Mucosa of descending colon (tissue), 3 donors: ENCODE measurements around the gene SPECC1L. TPM values are rescaled to one million over a fixed set of nuclear protein-coding genes. Genes with fewer than 3 reads are reported as not detected.

ENCODE experiments used
- ATAC-seq: fragments of 200-7000 bp; cut with Tn5 transposase; one replicate; pipeline ENCODE4 v1.9.1; 2020; ENCODE audit warnings: mild to moderate bottlenecking, moderate library complexity
- DNase-seq, 3 donors: peaks; one replicate each; pipeline ENCODE4 v3.0.0-alpha.2; 2020
- H3K36me3 ChIP-seq: fragments of 200-600 bp; one replicate; pipeline ENCODE4 v1.8.0; 2021; ENCODE audit warnings: low read depth, mild to moderate bottlenecking
- H3K4me1 ChIP-seq: fragments of 200-600 bp; one replicate; pipeline ENCODE4 v1.8.0; 2021; ENCODE audit warnings: low read depth, mild to moderate bottlenecking
- H3K4me3 ChIP-seq: fragments of 200-600 bp; one replicate; pipeline ENCODE4 v1.8.0; 2021; ENCODE audit warnings: mild to moderate bottlenecking
- H3K9me3 ChIP-seq: fragments of 200-600 bp; one replicate; pipeline ENCODE4 v1.8.0; 2021; ENCODE audit warnings: mild to moderate bottlenecking
- CTCF ChIP-seq: fragments of 200-600 bp; IDR thresholded peaks from one replicate; pipeline ENCODE4 v1.8.0; 2022; ENCODE audit warnings: antibody characterized with exemption, mild to moderate bottlenecking
- intact Hi-C, 2 donors: fragments of 100-400 bp; cut with DNase I in 1 of 2; cut with micrococcal nuclease in 1 of 2; formaldehyde crosslinking; loops; one replicate each; pipeline versions ENCODE4 v1.11.0 to v1.11.1; 2022; cut with DNase I, micrococcal nuclease
- total RNA-seq, 3 donors: library from RNA; stranded (reverse); fragmentation: NEBNext Ultra II Directional in 2 of 3; extraction: Animal tissue kit (Norgen Biotek cat#: 25700) in 2 of 3; gene quantifications; one replicate each; pipeline versions ENCODE4 v1.2.1 to v1.2.4, GENCODE V29; 2021 to 2023
- donor health status: DM: no; HTN: no; CAD: no; lungs with moderate emphysema.
- donor health status: DM: no; HTN: no; CAD: no.
- donor health status: DM: no; HTN: yes; CAD: no.

The SPECC1L gene
- total RNA-seq, 3 donors from 2014 or later: 78.7 to 116 (median 105) TPM

- H3K4me1 ChIP-seq: peaks cover 13% of the 10 kb centered on the region
- H3K36me3 ChIP-seq: no peaks in the 10 kb centered on the region
- no peak overlapping the region for H3K4me3 ChIP-seq
- ATAC-seq (no peak), DNase-seq (no peak)
- intact Hi-C loops: loop anchor here (10.0 kb wide), 2 partner anchors 90 to 100 kb away; no protein-coding TSS in a partner anchor
- no peaks in the 10 kb centered on the region for H3K9me3 ChIP-seq
- no peak for TF ChIP-seq CTCF
Observed at GRCh38 chr22:24424901-24425775, 154.5 kb downstream of the SPECC1L start.

DNA sequence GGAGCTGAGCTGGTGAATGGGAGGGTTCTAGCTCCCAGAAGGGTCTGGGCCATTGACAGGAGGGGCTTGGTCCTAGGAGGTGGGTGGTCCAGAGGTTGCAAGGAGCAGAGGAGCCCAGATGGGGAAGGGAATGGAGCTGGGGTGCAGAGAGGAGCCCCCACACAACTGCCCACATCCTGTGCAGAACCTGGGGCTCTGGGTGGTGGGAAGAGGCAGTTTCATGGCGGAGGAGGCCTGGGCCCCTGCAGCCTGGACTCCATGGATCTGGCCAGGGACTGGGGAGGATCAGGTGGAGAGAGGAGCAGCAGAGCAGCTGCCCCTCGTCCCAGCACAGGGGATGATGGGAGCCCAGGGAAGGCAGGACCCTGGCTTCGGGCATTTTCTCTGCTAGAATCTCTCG lies 155.8 kb downstream of the SPECC1L start:
- no peak for TF ChIP-seq CTCF
- H3K36me3 ChIP-seq: no peaks in the 10 kb centered on the region
- DNase-seq (no peak), ATAC-seq (no peak)
- no peaks in the 10 kb centered on the region for H3K9me3 ChIP-seq
- intact Hi-C loops: loop anchor here (10.0 kb wide), 2 partner anchors 88 to 98 kb away; no protein-coding TSS in a partner anchor
- no peak overlapping the region for H3K4me3 ChIP-seq
- peaks cover 13% of the 10 kb centered on the region for H3K4me1 ChIP-seq

- no peaks in the 10 kb centered on the region for H3K36me3 ChIP-seq
- no peak for TF ChIP-seq CTCF
- no peak for DNase-seq
- peaks cover 16% of the 10 kb centered on the region for H3K4me1 ChIP-seq
- ATAC-seq: no peak
- no peaks in the 10 kb centered on the region for H3K9me3 ChIP-seq
- no peak overlapping the region for H3K4me3 ChIP-seq
- intact Hi-C loops: loop anchor here (10.0 kb wide), 2 partner anchors 88 to 98 kb away; no protein-coding TSS in a partner anchor
Observed at GRCh38 chr22:24426851-24427499, 156.3 kb downstream of the SPECC1L start.

- peak; percentile 71 to 94 (median 72) for DNase-seq
- intact Hi-C loops: loop anchor here (10.0 kb wide), 2 partner anchors 87 to 97 kb away; no protein-coding TSS in a partner anchor
Observed at GRCh38 chr22:24427500-24428164, 157.0 kb downstream of the SPECC1L start, which contains the start of gene ADORA2A. Gene ADORA2A, plus strand, starts transcription at chr22:24427599. Its CDS starts 5,806 bp downstream, at chr22:24433405.

More at GRCh38 chr22:24427500-24428164, 157.0 kb downstream of the SPECC1L start, which contains the start of gene ADORA2A:
- H3K4me3 ChIP-seq: no peak within 1 kb of the TSS
- H3K9me3 ChIP-seq: no peaks in the 10 kb centered on the region
- H3K36me3 ChIP-seq: no peaks in the 10 kb centered on the region
- H3K4me1 ChIP-seq: peaks cover 22% of the 10 kb centered on the region
- peak; percentile 70 for ATAC-seq
- TF ChIP-seq CTCF: no peak
